SK-MEL-5 (cell line): ENCODE results near the gene TSPAN31. TPM values are rescaled to one million over a fixed set of nuclear protein-coding genes. Genes with fewer than 3 reads are reported as not detected.

ENCODE experiments used
- DNase-seq: peaks from one replicate; pipeline ENCODE4 v3.0.0-alpha.2; 2016; ENCODE audit warnings: low read depth, low spot score
- in situ Hi-C: cut with HindIII; loops from 2 replicates; pipeline ENCODE4 v1.10.0; 2016; ENCODE audit warnings: low sequenced_read_pairs, high pct_unique_total_duplicates, low pct_unique_long_range_greater_than_20kb
- total RNA-seq: library from RNA; depleted of rRNA; stranded (reverse); fragments of >200 nt; shearing (Covaris generic); gene quantifications from 2 replicates; pipeline ENCODE4 v1.2.3, GENCODE V29; 2014

TSPAN31 gene
- total RNA-seq, 1 experiment from 2014 or later = 34.6 TPM

GRCh38 chr12:57758552-57759359 is 13.9 kb downstream of the TSPAN31 start:
- in situ Hi-C loops = no loop called here

GRCh38 chr12:57759360-57759980 is 14.6 kb downstream of the TSPAN31 start:
- in situ Hi-C loops = no loop called here
- DNase-seq = peak; percentile 60

More at GRCh38 chr12:57758552-57759359, 13.9 kb downstream of the TSPAN31 start:
- no peak for DNase-seq

DNA sequence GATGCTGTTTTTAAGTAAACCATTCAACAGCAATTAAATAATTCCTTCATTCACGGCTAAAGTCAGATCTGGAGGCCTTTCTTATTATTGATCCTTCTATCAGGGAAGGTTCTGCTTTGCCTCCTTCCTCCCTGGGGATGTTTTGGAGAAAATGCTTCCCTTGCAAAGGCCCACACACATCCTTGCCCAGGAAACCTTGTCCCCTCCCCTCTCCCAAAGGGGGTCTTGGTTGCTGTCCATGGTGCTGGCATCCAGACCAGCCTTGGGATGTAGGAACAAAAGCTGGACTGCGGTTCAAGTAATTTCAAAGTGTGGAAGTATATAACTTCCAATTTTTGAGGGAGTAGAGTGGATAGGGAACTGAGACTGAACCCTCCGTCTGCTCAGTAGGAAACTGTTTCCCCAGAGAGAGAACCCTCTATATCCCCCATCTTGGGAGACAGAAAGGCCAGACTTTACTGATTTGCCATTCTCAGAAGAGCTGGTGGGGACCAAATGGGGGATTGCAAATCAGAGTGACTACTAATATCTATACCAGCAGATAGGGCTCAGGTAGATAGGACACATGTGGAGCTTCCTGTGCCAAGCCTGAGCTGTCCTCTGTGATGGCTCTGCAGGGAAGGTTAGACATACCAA is 15.6 kb downstream of the TSPAN31 start:
- in situ Hi-C loops = no loop called here
- no peak for DNase-seq

GRCh38 chr12:57761391-57761998 is 16.7 kb downstream of the TSPAN31 start:
- DNase-seq = no peak
- in situ Hi-C loops = no loop called here

DNA sequence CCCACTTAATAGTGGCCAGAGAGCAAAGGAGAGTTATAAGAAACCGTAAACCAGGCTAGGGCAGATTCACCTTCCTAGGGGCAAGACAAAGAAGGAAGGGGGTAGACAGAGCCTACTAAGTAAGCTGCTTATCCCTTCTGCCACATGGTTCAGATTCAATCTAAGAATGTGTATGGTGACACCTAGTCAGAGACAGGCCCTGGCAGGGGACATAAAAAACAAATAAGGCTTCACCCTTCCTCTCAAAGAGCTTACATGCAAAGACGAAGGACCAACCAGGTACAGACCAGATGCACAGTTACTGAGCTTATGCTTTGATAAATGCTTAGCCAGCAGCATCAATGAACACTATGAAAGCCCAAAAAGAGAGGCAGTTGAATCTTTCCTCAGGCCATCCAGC is 17.6 kb downstream of the TSPAN31 start:
- in situ Hi-C loops = no loop called here
- no peak for DNase-seq

- DNase-seq = no peak
- in situ Hi-C loops = no loop called here
Observed at GRCh38 chr12:57763881-57764661, 19.2 kb downstream of the TSPAN31 start.

DNA sequence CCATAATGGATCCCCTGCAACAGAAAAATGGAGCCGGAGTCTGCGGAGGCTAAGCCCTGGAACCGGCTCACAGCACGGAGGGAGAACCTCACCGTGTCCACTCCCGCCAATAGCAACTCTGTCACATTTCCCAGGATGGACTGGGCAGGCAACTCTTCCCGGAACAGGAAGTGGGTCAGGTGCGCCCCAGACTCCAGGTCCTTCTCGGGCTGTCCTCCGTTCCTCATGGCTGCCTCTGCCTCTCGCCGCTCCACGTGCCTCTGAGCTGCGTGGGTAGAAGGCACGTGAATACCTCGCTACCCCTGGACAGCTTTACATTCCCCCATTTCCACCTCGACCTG is 19.8 kb downstream of the TSPAN31 start:
- in situ Hi-C loops = no loop called here
- DNase-seq = no peak

DNA sequence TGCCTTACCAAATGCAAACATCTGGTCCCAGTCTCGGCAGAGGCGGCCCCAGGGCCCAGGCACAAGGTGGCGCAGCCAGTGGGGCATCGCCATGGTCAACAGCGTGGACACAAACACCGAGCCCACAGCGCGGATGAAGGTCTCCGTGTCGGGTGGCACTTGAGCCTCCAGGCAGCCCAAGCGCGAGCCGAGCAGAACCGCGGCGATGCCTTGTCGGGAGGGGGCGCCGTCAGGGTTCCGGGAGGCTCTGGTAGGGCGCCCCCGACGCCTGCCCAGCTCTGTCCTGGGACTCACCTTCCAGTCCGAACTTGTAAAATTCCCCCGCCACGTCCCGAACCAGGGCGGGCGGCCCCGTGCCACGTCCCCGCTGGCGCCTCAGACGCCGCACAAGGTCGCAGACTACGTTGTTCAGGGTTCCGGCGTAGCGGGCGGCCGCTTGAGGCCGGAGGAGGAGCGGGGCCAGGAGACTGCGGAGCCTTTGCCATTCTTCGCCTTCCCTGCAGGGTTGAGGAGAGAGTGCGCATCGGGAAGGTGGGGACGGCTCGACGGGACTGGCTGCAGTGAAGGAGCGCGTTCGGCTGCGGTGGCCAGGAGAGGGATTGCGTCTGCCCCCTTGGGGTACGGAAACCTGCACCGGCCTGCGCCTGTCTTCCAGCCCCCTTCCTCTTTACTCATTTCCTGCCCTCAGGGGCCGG is 20.3 kb downstream of the TSPAN31 start:
- DNase-seq = no peak
- in situ Hi-C loops = no loop called here

DNA sequence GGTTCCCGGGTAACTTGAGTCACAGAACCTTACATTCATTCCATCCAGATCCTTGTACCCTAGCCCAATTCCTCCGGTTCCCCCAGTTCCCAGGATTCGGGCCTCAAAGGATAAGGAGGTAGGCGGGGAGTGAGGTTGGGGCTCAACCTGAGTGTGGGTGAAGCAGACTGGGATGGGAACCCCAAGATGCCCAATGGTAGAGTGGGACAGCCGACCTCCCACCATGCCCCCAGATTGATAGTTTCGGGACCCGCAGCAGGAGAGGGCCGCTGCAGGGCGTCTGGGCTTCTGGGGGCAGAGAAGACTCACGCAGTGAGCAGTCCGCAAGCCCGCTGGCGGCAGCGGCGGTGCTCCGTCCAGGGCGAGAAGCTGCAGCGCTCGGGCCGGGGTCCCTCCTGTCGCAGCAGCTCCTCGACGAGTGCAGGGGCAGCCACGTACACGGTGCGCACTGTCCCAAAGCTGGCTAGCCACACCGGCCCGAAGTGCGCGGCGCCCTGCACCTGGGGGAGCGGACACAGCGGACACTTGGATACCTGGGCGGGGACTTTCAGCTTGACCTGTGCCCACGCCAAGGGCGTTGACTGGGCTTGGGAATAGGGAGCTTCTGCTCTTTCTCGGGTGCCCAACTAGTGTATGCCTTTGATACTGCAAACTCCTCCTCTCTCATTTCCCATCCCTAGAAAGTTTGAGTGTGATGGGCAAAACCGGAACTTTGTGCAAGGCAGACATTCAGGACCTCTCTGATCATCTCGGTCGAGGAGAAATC is 21.0 kb downstream of the TSPAN31 start:
- no peak for DNase-seq
- in situ Hi-C loops = no loop called here

DNA sequence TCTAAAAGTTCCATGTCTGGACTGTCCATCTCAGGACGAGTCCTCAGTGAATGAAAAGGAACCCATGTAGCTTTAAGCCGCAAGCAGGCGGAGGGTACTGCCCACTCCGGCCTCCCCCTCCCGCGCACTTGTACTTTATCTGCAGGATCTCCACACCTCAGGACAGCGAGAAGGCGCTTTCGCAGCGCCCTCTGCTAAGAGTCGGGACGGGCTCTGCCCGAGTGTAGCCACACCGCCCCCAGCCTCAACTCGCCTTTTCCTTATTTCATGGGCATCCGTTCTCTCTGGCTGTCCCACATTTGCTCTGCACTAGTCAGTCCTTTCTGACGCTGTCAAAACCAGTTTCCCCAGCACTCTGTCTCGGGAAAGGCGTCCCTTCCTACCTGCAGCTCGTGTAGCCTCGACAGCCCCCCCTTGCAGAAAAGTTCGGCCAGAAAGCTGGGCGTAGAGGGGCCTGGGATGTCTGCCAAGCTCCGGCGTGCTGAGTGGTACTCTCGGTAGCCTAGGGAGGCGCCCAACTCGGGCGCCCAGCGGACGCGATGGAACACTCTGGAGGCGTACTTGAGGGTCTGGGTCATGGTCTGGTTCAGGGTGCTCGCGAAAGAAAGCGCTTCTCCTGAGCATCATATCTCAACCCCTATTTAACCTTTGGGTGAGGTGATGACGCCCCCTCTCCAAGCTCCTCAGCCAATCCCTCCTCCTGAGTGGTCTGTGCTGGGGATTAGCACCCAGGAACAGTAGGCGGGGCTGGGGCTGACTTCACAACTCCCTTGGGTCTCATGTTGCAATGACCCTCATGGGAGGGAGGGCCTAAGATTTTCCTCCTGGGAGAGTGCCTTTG is 21.8 kb downstream of the TSPAN31 start, which contains the start of gene CYP27B1:
Gene CYP27B1 (minus strand): TSS at position 615 of the 841 bp plus-strand sequence. CDS start 37 bp downstream, at position 578.
- in situ Hi-C loops = no loop called here
- DNase-seq = no peak

- no peak for DNase-seq
- in situ Hi-C loops = no loop called here
Observed at GRCh38 chr12:57767305-57767698, 22.5 kb downstream of the TSPAN31 start.

- in situ Hi-C loops = no loop called here
- DNase-seq = no peak
Observed at GRCh38 chr12:57767876-57768275, 23.0 kb downstream of the TSPAN31 start.

DNA sequence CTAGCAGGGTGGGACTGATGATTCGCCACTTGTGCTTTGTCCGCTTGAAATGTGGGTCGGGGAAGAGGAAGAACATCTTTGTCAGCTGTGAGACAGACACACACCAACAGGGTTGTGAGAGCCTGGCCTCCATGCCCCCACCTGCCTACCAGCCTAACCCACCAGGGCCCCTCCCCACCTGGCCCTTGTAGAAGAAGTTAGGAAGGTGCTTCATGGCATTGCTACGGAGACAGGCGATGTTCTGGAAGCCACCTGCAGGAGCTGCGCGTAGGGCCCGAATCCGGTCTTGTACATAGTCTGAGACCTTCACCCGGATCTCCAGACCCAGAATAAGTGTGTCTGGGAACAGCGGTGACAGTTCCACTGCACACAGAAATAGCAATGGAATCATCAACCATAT is 24.8 kb downstream of the TSPAN31 start:
- in situ Hi-C loops = no loop called here
- DNase-seq = no peak

GRCh38 chr12:57770734-57771133 is 25.9 kb downstream of the TSPAN31 start:
- in situ Hi-C loops = no loop called here
- DNase-seq = no peak

GRCh38 chr12:57771236-57771872 is 26.5 kb downstream of the TSPAN31 start:
- DNase-seq = peak; percentile 92
- in situ Hi-C loops = no loop called here
